SU-DHL-6 (cell line): ENCODE results near the gene NCOR2.

Experiments
- EZH2phosphoT487 ChIP-seq: fragments of 200-600 bp; sonication (generic), shearing (Covaris generic); conservative IDR thresholded peaks from 2 replicates; pipeline ENCODE4 v1.6.1; 2018; ENCODE audit warnings: mild to moderate bottlenecking, antibody characterized with exemption, low read length, moderate library complexity, mixed read lengths
- TF ChIP-seq, protein P1 (sequence below): fragments of 200-600 bp; sonication (generic); IDR thresholded peaks from one replicate; pipeline ENCODE4 v1.5.1; 2017; ENCODE audit warnings: antibody characterized with exemption, mild to moderate bottlenecking, low read length, moderate library complexity; ENCODE audit not compliant: insufficient read depth, poor library complexity, severe bottlenecking

DNA sequence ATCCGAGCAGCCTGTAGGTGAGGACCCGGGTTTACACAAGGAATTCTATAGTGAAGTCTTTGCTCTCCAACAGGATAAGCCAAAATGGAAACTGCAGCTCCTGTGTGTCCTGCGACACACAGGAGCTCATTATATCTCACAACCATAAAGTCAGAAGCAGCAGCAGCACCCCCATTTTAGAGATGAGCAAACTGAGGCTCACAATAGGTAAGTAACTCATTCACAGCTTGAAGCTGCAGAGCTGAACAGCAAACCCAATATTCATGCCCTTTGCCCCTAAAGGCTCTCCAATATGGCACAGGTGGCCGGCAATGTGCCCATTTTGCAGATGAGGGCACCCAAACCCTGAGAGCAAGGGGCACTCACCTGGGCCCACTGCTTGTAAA is 4.6 kb downstream of the NCOR2 start:
- TF ChIP-seq EZH2phosphoT487 = no peak
- TF ChIP-seq, protein P1, sequence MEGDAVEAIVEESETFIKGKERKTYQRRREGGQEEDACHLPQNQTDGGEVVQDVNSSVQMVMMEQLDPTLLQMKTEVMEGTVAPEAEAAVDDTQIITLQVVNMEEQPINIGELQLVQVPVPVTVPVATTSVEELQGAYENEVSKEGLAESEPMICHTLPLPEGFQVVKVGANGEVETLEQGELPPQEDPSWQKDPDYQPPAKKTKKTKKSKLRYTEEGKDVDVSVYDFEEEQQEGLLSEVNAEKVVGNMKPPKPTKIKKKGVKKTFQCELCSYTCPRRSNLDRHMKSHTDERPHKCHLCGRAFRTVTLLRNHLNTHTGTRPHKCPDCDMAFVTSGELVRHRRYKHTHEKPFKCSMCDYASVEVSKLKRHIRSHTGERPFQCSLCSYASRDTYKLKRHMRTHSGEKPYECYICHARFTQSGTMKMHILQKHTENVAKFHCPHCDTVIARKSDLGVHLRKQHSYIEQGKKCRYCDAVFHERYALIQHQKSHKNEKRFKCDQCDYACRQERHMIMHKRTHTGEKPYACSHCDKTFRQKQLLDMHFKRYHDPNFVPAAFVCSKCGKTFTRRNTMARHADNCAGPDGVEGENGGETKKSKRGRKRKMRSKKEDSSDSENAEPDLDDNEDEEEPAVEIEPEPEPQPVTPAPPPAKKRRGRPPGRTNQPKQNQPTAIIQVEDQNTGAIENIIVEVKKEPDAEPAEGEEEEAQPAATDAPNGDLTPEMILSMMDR = no peak
